D721Med (cell line): ENCODE data around the gene RYR1.
A peak's percentile ranks its signal among the peaks of the same experiment; 100 is the strongest.

Experiments used
- DNase-seq: peaks from one replicate; pipeline ENCODE4 v3.0.0; 2011; ENCODE audit warnings: low spot score; ENCODE audit not compliant: insufficient read length
- FAIRE-seq: peaks from 2 replicates; lab custom pipeline; 2011; peaks lifted over from hg19 to GRCh38; lab: Jason Lieb, UNC
- CTCF ChIP-seq: IDR thresholded peaks from 2 replicates; pipeline ENCODE4 v1.5.1; 2012; ENCODE audit warnings: mild to moderate bottlenecking, control low read depth; ENCODE audit not compliant: insufficient read depth; ENCODE audit errors: missing control alignments

Gene RYR1

GRCh38 chr19:38473201-38473600 is 39.7 kb downstream of the RYR1 start:
- TF ChIP-seq CTCF = no peak
- FAIRE-seq = no peak
- DNase-seq = no peak

GRCh38 chr19:38475176-38475575 is 41.7 kb downstream of the RYR1 start:
- no peak for TF ChIP-seq CTCF
- no peak for FAIRE-seq

GRCh38 chr19:38478273-38478971 is 44.9 kb downstream of the RYR1 start:
- no peak for DNase-seq
- TF ChIP-seq CTCF = peak; percentile 48
- FAIRE-seq = no peak

More at GRCh38 chr19:38475176-38475575, 41.7 kb downstream of the RYR1 start:
- no peak for DNase-seq

GRCh38 chr19:38482496-38482895 is 49.0 kb downstream of the RYR1 start:
- DNase-seq (no peak), FAIRE-seq (no peak)
- no peak for TF ChIP-seq CTCF

- FAIRE-seq (no peak), DNase-seq (no peak)
- TF ChIP-seq CTCF = no peak
Observed at GRCh38 chr19:38483016-38483630, 49.6 kb downstream of the RYR1 start.

- no peak for FAIRE-seq
- no peak for DNase-seq
- TF ChIP-seq CTCF = no peak
Observed at GRCh38 chr19:38484747-38485146, 51.3 kb downstream of the RYR1 start.
